Activated CD8-positive, alpha-beta memory T cell treated with anti-CD3 and anti-CD28 coated beads for 24 hours (primary cell): Measurements from ENCODE around the gene CHRNA3.

ENCODE experiments used
- DNase-seq: peaks from one replicate; pipeline ENCODE4 v3.0.0-alpha.2; 2020

The CHRNA3 gene

DNA sequence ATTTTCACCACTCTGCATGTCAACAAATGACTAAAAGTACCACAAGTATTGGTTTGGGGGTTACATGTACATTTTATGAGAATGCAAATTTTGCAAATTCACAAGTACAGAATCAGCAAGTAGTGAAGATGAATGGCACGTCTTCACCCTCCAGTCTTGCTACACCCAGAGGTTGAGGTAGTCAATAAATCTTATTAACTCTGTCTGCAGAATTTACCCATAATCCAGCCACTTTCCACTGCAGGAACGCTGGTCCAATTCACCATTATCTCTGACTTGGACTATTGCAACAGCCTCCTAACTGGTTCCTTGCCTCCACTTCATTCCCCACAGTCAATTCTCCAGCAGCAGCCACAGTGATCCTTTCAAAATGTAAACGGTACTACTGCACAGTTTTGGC lies 70.0 kb downstream of the CHRNA3 start:
- DNase-seq: no peak

- DNase-seq: no peak
These were observed 70.6 kb downstream of the CHRNA3 start for GRCh38 chr15:78550194-78550593.
